Measurements from ENCODE around the gene MAPKAP1.

- TF ChIP-seq EZH2 (IDR thresholded peaks at IDR 0.05; ENCODE audit: borderline replicate concordance, insufficient read depth, low read length, poor library complexity, severe bottlenecking) (no peak), POLR2AphosphoS5 (IDR thresholded peaks at IDR 0.05) (peak; percentile 30), CTCF (IDR thresholded peaks at IDR 0.05; ENCODE audit: poor library complexity, severe bottlenecking) (no peak), EP300 (conservative IDR thresholded peaks at IDR 0.05; ENCODE audit: poor library complexity, severe bottlenecking) (peak; percentile 82), RAD21 (conservative IDR thresholded peaks at IDR 0.05) (peak; percentile 27), TAF1 (IDR thresholded peaks at IDR 0.05; ENCODE audit: low read depth) (no peak)
Measured at GRCh38 chr9:125509476-125509875, 197.5 kb downstream of the MAPKAP1 start.
